Posterior cingulate gyrus (tissue), 11 donors: ENCODE data around the gene SNRPB2.
A peak's percentile ranks its signal among the peaks of the same experiment; 100 is the strongest.

ENCODE experiments used
- DNase-seq, 10 donors: peaks; one replicate each; pipeline versions ENCODE4 v3.0.0 to v3.0.0-alpha.2; 2020 to 2021; ENCODE audit warnings: mixed read lengths in 3 of 10
- intact Hi-C: fragments of 100-400 bp; cut with DNase I; formaldehyde crosslinking; loops from one replicate; pipeline ENCODE4 v1.15.1; 2023

The SNRPB2 gene

DNA sequence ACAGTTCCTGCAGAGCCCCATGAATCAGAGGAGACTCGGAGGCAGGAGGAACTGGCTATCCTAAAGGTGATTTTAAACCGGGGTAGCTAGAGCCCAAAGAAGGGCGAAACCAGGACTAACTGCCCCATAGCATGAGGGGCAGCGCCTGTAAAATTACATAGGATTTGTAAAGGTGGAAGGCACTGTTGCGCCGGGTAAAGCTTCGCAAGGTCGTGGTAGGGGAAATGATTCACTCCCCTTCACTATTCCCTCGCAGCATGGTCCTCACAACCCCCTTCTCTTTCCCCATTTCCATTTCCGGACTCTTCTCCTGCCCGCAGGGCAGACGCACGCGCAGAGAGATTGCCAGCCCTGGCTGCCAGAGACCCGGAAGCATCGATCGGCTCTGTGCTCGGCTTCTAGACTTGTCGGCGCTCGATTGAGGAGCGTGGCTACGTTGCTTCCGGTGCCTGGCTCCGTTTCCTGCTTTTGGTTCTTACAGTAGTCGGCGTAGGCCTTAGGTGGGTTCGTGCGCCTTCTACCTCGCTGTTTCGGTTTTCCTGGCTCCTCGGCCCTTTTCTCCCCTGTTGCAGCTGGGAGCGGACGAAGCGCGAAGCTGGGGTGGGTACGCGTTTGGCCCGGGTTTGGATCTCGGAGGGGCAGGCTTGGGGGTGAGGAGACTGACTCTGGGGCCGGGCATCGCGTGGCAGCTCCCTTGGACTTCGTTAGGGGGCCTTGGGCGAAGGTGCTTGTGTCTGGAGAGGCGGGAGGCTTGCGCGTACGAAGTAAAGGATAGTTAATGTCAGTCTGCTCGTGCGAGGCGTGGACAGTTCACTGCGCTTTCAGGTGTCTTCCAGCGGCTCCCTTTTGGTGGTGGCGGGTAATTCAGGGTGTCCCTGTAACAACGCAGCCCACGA is at the start of gene SNRPB2:
SNRPB2 (plus strand) TSS at position 462 of the 896 bp plus-strand sequence. CDS start 1,677 bp downstream, outside the sequence.
- DNase-seq: peak; percentile 90 to 99 (median 94)
- intact Hi-C loops: loop anchor here (2.0 kb wide), 1 partner anchor 157 kb away; the partner anchor contains the start of gene KIF16B

DNA sequence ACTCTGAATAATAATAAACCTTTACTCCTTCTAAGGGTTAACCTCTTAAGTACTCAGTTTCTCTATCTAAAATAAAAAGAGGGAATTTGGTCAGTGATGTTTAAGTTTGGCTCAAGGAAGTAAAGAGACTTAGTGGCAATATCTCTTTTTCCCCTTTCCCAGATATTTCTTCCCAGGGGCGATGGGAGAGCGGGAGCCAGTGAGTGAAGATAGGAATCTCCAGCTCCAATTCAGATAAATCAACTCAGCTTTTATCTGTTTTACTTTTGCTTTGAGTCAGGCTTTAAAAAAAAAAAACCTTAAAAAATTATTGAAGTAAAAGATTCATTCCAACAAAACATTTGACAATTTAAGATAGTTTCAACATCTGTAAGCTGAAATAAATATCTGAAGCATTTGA is 45.4 kb upstream of the SNRPB2 start:
- intact Hi-C loops: no loop called here
- no peak for DNase-seq

DNA sequence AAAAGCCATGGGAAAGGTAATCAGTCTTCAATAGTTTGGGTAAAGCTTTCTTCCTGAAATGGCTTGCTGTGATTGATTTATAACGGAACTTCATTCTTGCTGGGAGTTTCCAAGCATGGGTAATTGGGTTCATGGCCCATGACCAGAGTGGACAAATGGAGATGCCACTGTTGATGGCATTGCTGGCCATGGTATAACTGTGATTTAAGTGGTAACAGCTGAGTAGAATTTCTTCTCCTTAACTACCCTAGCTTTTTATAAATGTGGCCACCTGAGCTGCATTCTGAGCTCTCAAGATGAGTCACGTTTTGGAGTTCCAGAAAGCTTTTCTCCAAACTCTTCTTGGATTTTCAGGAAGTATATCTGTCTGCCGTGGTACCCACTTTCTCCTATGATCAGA is 39.9 kb upstream of the SNRPB2 start:
- DNase-seq: no peak
- intact Hi-C loops: no loop called here

DNA sequence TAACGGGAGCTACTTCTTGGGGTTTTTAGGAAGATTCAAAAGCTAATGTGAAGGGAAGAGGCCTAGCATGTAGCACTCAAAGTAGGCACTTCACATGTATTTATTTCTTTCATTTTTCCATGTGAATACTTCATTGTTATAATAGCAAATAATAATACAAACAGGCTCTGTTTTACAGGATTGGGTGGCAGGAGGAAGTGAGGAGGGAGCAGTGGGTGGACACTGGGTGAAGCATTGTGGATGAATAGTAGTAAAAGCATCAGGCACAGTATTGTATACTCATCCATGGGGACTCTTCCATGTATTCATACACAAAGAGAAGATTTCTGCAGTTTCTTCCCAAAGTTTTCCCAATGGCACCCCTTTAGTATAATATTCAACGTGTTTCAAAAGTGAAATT is 38.4 kb upstream of the SNRPB2 start:
- DNase-seq: no peak
- intact Hi-C loops: no loop called here

DNA sequence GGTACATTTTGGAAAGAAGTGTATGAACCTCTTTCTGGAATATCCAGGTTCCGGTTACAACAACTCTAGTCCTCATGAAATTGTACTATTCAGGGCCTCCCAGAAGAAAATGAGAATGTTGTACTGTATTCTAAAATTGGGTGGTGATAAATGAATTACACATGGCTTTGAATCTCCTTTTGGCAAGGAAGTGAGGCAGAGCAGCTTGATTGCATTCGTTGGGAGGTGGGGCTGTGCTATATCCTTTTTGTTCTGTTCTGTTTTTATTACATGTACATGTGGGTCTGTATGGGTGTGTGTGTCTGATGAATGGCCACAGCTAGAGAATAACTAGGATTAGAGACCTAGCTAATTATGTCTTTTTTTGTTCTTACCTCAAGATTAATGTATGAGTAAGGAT is 37.8 kb upstream of the SNRPB2 start:
- DNase-seq: no peak
- intact Hi-C loops: no loop called here

DNA sequence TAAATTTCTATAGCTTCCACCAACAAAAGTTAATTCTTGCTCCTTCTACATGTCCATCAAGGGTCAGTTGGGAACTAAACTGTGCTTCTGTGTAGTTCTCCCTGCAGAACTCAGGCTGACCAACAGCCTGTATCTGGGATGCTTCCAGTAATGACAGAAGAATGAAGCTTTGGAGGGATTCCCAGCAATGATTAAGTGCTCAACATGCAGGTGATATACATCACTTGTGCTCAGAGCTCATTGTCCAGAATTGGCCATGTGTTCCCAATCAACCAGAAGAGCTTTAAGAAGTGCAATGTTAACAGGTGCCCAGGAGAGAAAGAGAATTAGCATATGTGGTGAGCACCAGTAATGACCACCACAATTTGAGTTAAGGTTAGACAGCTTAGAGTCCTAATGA is 37.4 kb upstream of the SNRPB2 start:
- no peak for DNase-seq

DNA sequence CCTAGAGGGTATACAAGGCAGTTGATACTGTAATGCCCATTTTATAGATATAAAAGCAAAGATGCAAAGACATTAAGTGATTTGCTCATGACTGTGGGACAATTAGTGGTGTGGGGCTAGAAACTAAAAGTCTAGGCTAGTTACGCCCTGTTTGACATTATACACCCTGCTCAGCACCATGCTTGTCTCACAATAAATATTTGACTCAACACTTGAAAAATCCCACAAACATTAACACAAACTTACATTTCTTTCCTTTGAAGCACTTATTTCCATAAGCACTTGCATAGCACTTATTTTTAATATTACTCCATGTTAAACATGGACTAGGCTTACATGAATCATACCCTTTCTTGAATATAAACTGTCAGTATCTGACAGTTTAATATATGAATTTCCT is 36.5 kb upstream of the SNRPB2 start:
- no peak for DNase-seq
- intact Hi-C loops: no loop called here

More for the DNA sequence above, 37.4 kb upstream of the SNRPB2 start:
- intact Hi-C loops: no loop called here

DNA sequence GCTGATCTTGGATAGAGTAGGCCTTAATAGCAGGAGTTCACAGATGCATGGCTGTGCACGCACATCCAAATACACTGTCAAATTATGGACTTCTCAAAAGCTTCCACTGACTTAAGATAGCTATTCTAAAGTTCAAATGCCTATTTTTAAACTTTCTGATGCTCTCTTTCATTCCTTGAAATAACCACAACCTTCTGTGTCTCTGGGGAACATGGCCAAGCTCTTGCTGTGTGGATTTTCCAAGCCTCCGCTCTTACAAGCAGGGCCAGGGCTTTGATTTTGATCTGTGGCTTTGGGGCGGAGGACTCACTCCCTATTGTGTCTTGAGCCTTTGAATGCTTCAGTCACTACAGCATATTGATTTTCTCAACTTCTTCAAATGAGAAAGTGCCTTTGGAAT is 35.7 kb upstream of the SNRPB2 start:
- intact Hi-C loops: no loop called here
- DNase-seq: no peak

DNA sequence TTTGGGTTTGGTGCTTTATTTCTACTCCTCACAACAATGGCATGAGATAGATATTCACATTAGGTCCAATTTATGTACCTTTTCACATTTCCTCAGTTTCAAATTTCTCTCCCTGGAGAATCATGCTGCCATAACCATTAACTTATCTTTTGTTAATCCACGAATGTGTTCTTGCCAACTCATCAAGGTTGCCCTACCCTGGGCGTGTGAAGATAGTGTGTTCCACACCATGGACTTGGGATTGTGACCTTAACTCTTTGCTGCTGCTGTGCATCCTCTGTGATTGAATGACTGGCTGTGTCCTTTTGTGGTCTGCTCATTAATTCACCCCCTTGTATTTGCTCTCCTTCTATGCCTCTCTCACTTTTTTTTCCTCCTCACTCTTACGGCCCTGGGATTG is 34.2 kb upstream of the SNRPB2 start:
- DNase-seq: no peak
- intact Hi-C loops: no loop called here

DNA sequence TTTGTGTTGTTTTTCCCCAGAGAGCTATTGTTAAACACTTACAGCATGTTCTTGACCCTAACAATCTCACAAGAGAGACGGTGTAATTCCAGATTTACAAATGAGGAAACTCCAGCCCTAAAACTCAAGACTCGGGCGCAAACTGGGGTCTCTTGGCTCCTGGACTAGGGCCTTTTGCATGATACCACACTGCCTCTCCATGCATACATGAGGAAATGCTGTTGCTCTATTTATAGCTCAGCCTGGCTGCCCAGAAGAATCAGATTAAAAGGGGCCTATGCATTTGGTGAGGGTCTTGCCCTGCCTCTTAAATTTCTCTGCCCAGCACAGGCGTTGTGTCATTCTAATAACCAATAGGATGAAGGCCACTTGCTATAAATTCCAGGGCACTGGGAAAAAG is 30.5 kb upstream of the SNRPB2 start:
- DNase-seq: no peak
- intact Hi-C loops: no loop called here

DNA sequence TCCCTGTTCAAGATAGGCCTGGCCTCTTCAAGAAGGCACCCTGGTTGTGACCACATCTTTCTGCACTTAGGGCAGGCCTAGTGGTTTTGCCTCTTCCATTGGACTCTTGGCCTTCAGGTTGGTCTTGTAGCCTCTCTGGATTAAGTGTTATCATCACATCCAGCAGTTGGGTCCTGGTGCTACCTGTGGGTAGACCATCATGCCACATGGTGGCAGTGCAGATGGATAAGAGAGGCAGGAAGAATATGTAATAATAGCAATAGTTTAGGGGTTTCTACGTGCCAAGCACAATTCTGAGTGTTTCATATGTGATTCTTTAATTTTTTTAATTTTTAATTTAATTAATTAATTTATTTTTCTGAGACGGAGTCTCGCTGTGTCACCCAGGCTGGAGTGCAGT is 28.5 kb upstream of the SNRPB2 start:
- no peak for DNase-seq
- intact Hi-C loops: loop anchor here (5.0 kb wide), 1 partner anchor 61 kb away; no protein-coding TSS in a partner anchor

DNA sequence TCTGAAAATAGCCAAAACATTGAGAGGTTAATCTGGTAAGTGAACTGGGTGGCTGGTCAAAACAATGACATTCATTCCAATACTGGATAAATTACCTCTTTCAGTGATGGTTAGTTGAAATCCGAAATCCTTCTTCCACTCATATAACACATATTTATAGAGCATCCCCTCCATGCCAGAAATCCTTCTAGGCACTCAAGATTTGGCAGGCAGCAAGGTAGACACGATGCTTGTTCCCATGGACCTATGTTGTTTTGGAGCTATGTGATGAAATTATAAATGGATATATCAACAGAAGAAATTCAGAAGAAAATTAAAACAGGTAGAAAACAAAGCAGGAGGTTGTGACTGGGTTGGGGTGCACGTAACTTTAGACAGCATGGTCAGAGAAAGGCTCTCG is 26.3 kb upstream of the SNRPB2 start:
- no peak for DNase-seq
- intact Hi-C loops: loop anchor here (5.0 kb wide), 1 partner anchor 59 kb away; no protein-coding TSS in a partner anchor

DNA sequence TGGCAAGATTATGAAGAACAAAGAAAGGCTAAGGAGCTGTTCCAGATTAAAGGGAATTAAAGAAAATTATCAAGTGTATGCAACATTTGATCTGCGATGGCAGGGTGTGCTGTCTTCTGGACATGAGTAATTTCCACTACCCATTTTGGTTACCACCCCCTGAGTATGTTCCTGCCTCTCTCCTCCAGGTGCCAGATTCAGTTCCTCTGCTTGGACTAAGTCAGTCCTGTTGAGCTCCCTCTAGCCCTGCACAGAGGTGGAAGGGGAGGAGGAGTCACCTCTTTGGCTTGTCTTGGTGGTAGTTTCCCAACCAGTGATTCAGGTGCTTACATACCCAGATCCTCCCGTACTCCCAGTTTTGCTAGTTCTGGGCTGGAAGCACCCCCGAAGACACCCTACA is 22.2 kb upstream of the SNRPB2 start:
- DNase-seq: no peak
- intact Hi-C loops: no loop called here

DNA sequence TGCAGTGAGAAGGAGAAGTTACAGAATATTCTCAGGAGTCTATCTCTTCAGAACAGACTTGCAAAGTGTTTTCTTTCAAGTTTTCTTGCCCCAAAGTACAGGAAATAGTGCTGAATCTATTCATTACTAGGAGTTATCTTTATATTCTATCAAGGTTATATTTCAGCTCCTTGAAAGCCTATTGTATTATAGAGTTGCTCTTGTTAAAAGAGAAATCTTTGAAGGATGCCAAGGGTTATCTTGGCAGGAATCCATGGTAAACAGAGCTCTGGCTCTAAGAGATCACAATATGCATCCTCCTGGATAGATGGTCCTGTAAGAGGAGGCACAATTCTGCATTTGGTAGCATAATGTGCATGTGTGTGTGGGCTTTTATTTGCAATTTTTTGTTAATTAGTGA is 21.2 kb upstream of the SNRPB2 start:
- intact Hi-C loops: no loop called here

DNA sequence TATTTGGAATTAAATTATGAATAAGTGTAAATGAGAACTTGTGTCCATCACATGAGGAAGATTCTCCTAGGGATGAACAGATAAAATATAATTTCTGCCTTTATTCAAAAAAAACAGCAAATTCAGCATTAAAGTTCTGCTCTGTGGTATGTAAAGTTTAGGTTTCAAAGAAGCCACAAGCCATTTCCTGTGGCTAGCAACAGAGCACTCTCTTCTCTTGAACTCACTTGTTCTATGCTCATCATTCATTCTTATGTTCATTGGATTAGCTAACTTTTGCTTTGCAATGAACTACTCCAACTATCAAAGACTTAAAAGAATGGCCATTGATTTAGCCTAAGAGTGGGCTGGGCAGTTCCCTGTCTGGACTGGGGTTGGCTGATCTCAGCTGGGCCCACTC is 20.8 kb upstream of the SNRPB2 start:
- DNase-seq: no peak
- intact Hi-C loops: no loop called here

More for the DNA sequence above, 21.2 kb upstream of the SNRPB2 start:
- no peak for DNase-seq

DNA sequence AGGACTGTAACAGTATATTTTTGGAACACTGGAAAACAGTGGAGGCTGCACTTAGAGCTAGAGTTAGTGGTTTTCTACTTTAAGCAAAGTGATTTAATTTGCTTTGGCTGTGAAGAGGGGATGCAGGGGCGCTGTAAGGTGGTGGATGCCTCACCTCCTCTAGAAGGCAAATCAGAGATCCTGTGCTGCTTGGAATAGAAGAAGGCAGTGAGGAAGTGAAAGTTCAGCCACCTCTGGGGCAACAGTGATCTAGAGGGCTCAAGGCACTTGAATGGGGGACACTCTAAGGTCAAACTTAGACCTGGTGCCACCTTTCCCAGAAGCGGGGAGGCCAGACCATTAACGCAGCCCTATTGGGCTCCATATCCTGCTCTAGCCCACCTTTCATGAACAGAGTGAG is 19.0 kb upstream of the SNRPB2 start:
- intact Hi-C loops: no loop called here
- no peak for DNase-seq

DNA sequence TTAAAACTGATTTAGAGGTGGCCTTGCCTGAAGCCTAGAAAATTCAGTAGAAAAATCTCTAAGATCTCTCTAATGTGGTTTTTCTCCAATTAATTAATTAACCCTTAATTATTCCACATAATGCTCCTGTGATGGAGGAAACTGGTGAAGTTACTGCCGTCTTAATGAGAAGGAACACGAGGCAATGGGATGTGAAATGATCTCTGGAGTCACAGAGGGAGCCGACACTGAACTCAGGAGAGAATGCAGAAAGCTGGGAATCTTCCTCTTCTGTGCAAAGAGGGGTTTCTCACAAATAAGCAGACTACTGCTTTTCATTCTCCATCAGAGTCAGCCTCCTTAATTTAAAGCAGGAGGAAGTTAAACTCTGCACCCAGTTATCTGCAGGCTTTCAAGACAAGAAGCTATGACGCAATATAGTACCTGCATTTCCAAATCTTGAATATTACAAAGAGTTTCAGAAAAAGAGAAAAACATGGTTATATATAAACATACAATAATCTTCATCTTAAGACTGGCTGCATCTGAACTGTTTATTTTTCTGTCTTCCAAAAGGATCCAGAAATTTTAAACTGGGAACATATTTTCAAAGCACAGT is 18.1 kb upstream of the SNRPB2 start:
- intact Hi-C loops: no loop called here
- DNase-seq: no peak

DNA sequence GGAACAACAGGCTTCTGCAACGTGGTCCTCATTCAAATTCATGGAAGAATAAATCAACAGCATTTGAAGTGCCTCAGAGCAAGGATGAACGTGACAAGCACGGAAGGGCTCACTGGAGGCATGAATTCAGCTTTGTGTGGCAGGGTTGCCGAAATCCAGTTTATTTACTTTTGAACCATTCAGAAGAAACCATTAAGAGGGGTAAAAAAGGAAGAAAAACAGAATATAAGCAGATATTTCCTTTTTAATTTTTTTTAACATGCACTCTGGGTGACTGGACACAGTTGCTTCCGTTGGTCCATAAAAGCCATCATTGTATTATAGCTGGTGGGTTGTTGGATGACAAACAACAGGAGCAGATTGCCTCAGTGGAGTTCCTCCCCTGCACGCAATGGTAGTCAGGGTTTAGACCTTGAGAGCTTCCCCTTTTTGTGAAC is 17.3 kb upstream of the SNRPB2 start:
- DNase-seq: no peak

DNA sequence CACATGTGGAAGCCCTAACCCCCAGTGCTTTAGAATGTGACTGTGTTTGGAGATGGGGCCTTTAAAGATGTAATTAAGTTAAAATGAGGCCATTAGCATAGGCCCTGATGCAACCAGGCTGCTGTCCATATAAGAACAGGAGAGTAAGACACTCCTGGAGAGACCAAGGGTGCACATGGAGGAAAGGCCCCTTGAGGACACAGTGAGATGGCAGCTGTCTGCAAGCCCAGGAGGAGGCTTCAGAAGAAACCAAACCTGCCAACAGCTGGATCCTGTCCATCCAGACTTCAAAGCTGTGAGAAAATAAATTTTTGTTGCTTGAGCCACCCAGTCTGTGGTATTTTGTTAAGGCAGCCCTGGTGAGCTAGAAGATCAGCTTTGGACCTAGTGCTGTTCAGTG is 16.8 kb upstream of the SNRPB2 start:
- DNase-seq: no peak
- intact Hi-C loops: no loop called here

More for the DNA sequence above, 17.3 kb upstream of the SNRPB2 start:
- intact Hi-C loops: no loop called here

DNA sequence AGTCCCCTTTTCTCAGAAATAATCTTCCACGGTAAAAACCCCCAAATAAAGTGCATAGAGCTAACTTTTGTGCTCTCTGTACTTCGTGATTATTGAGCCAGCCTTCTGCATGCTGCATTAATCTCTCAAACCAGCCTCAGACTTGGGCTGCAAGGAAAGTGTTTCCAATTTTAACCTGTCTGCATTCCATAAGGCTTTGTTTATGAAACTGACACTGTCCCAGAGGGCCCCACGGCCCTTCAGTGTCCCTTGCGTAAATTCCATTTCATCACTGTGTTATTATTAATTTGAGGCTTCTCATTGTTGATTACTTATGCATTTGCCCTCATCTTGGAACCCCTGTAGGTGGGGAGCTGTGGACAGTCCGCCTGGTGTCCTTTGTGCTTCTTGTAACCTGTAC is 15.6 kb upstream of the SNRPB2 start:
- no peak for DNase-seq
- intact Hi-C loops: no loop called here

DNA sequence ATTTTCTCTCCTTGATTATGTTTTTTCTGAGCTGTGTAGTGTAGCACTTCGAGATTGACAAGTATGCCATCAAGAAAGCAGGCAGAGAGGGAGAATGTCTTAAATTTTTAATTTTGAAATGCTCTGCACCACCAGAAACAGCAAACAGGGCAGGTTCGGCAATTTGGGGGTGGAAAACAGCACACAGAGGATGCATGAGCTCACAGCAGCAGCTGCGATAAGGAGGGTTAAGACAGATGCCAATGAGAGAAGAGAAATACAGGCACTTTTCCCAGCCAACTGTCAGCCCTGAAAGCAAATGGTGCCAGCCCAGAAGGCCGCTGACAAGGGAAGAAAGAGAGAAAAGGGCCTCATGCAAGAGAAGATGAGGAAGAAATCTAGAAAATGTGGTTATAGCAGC is 15.1 kb upstream of the SNRPB2 start:
- intact Hi-C loops: no loop called here
- peak in 7 of 10 donors; percentile 29 to 81 (median 34) for DNase-seq

DNA sequence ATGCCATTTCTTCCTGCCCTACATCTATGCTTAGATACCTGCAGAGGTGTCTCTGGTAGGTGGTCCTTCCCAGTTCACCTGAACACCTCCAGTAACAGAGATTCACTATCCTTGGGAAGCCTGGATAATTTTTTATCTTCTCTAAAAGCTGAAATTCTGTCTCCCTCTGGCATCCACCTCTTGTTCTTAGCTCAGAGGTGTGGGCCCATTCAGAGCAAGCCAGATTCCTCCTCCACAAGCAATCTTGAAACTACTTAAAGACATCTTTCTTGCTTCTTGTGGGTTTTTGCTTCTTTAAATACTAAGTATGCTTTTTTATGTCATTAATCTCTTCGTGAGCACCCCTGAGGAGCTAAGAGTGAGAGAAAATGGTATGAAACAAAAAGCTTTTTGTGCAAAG is 10.4 kb upstream of the SNRPB2 start:
- DNase-seq: no peak
- intact Hi-C loops: no loop called here
